ENCODE data around the gene GRAMD2A.

Gene GRAMD2A

GRCh38 chr15:72216079-72216478 is 18.5 kb upstream of the GRAMD2A start:
- DNase-seq: no peak

- no peak for DNase-seq
Measured at GRCh38 chr15:72207558-72208085, 10.0 kb upstream of the GRAMD2A start.

DNA sequence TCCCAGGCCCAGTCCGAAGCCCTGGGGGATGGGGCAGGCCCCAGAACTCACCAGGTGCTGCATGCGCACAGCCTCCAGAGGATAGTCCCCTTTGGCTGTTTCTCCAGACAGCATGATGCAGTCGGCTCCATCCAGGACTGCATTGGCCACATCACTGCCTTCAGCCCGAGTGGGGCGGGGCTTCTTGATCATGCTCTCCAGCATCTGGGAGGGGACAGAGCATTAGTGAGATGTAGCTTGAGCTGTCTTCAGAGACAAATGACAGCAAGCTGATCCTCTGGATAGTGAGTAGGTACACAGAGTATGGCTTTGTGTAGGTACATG is 9.1 kb upstream of the GRAMD2A start:
- no peak for DNase-seq

DNA sequence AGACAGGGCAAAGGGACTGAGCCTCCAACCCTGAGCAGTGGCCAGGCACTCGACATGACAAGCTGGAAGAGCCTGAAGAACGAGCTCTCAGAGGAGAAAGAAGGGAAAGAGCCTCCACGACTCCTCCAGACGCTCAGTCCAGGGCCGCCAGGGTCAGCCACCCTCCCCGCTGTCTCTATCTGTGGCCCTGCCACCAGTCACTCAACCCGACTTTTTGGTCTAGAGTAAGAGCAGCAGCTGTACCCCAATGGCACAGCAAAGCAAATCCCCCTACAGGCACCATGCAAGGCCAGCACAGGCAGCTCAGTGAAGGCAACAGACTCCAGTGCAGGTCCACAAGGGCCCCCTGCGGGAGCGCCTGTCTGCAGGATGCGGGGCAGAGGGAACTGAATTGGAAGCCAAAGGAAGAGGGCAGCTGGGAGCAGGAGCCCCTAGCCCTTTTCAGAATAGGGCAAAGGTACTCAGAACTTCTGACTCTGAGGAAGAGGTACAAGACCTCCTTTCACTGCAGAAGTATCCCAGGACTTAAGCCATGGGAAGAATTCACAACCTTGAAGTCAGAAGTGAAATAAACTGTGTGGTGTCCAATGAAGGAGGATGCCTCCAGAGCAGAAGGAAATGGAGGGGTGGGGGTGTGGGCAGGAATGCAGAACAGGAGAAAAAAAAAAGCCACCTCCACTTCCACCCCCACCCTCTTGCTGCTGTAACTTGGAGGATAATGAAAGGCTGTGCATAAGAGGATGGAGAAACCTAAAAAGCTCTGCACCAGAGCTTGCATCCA is 8.5 kb upstream of the GRAMD2A start:
- no peak for DNase-seq

DNA sequence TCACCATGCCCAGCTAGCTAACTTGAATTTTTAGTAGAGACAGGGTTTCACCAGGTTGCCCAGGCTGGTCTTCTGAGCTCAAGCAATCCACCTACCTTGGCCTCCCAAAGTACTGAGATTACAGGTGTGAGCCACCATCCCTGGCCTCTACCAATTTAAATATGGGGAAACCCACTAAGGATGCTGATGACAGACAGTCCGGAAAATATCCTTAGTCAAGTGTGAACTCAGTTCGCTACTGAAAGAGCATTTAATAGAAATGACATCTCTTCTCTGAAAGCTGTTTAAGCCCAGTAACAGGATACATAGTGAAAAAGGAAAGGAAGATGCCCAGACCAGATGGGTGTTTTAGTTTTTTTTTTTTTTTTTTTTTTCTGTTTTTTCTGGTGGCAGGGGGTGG is 7.7 kb upstream of the GRAMD2A start:
- DNase-seq: no peak

DNA sequence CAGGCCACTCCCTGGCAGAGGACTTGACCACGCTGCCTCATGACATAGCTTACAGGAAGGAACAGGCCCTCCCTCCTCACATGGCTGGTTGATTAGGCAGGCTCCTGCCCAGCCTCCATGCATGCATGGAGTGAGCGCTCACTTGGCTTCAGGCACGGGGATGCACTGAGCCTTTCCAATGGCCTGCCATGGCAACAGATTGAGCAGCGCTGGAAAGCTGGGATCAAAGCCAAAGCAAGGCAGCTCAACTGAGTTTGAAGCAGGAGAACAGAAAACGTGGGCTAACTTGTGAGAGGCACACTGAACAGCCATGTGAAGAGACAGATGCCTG is 5.9 kb upstream of the GRAMD2A start:
- peak; percentile 76 for DNase-seq

GRCh38 chr15:72202801-72203506 is 5.4 kb upstream of the GRAMD2A start:
- DNase-seq: no peak

DNA sequence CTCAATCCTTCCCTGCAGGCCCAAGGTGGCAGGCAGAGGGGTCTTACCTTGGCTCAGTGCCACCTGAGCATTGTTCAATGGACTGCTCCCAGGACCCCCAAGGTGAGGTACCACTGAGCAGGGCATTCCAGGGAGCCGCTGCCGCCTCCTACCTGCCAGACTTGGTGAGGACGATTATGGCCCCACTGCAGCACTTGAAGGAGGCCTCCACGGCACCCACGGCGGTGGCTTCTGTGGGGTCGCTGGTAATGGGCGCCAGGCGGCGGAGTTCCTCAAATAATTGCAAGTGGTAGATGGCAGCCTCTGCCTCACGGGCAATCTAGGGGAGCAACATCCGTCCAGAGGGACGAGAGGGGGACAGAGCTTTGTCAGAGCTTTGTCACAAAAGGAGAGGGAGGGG is 4.7 kb upstream of the GRAMD2A start:
- no peak for DNase-seq

DNA sequence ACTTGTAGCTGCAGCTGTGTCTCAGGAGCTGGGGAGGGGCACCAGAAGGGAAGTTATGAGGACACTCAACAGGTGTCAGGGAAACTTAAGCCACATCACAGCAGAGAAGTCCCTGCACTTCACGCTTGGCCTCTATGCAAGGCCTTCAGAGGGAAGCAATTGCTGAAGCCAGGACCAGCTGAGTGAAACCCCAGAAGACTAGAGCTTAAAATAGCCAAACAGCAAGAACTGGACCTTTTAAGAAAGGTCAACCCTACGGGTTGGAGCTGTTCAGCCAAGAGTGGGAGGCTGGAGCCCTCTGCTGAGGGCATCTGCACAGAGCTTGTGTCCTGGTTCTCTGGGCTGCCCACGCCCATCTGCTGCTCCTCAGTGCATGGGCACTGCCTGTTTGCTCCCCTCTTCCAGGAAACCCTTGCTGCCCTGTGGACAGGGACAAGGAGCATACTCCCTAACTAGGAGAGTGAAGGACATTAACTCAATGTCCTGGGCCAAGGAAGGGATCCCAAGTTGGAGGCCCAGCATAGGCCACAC is 3.9 kb upstream of the GRAMD2A start:
- no peak for DNase-seq

- no peak for DNase-seq
Measured at GRCh38 chr15:72200395-72201237, 3.0 kb upstream of the GRAMD2A start.

DNA sequence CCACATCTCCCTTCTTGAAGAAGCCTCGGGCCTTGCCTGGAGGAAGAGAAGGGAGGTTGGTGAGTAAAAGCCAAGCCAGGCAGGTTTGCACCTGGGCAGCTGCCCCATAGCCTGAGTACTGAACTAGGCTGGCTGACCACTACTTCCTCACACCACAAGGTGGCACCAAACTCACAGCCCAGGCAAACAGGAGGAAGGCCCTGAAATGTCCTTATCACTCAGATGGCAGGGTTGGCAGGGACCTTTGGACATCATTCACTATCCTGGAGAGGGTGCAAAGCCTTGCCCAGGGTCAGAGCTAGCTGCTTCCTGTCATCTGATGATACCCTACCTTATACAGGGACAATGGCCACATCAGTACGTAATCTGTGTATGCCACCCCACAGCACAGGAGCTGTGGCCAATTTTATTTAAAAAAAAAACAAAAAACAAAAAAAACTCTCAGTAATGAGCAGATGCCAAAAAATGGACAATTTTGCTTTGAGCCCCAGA is 2.2 kb upstream of the GRAMD2A start:
- peak; percentile 76 for DNase-seq

DNA sequence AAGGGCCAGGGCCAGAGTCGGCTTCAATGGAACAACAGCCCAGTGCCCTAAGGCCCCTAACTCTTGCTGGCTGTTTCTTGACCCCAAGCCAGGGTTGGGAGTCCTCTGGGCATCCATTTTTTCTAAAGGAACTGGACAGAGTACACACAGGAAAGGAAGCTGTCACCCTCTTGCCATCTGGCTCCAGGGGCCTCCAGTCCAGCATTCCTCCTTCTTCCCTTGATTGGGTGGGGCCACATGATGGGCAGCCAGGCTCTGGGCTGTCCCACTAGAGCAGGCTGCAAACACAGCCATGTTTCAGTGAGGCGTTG is 1.6 kb upstream of the GRAMD2A start:
- DNase-seq: no peak

DNA sequence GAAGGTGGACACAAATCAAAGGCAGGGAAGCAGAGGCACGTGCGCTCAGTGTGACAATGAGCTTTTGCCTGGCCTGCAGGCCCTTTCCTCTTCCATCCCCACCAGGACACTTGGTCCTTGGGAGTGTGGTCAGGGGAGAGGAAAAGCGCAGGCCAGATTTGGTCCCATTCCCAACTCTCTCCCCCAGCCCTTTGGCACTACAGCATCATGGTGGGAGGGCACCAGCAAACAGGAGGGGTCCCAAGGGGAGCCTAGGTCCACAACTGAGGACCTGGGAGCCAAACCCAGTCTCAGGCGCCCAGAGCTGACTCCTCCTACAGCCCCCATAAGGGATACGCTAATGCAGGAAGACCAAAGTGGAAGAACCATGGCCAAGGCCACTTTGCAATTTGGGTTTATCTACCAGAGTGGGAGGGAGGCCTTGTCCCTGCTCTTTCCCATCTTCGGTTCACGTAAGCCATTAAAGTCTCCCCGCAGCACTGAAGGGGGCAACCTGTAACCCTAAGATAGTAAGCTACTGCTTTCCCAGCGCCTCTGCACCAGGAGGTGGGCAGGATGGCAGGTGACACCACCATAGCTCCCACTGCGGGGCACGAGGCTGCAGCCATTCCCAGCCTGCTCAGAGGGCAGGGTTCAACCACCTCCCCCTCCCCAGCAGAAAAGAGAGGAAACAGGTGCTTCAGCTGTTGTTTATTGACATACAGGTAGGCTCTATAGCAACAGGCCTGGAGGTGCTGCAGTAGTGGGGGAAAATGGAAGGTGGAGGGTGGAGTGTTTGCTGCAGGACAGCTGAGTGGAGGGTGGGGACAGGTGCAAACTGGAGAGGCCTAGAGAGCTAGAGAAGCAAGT is 993 bp upstream of the GRAMD2A start:
- DNase-seq: no peak

DNA sequence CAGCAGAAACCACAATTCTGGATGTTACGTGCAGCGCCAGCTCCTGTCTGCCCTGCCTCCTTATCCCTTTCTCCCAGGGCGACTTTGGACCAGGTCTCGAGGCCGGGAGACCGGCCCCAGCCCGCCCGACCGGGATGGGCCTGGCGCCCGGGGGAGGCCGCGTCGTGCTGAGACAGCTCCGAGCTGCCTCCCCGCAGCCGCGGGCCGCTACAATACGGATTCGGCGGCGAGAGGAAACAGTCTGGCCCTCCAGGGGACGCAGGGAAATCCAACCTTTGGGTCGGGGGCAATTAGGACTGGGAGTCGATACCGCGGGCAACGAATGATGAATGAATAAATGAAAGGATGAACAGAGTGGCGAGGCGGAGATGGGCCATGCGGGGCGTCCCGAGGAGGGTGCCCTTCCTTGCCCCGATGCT is 537 bp downstream of the GRAMD2A start:
- DNase-seq: no peak

DNA sequence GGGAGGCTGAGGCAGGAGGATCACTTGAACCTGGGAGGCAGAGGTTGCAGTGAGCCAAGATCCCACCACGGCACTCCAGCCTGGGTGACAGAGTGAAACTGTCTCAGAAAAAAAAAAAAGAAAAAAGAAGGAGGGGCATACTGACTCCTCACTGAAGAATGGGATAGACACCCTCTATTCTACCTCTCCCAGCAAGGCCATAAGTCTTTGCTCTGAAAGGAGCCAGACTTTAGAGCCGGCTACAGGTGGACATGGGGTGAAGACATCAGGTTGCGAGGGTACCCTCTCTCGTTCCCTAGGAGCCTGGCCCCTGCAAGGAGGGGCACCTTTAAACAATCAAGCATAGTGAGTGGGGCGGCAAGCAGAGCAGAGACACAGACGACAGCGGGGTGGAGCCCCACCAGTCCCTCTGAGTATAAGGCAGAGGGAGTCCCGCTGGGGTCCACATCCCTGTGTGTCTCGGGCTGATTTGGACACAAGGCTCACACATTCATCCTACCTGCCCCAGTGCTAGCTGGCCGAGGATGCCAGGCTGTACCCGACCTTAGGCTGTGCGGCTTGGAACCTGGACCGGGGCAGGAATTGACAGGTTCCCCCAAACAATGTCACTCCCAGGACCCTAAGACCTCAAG is 1.1 kb downstream of the GRAMD2A start:
- DNase-seq: no peak

DNA sequence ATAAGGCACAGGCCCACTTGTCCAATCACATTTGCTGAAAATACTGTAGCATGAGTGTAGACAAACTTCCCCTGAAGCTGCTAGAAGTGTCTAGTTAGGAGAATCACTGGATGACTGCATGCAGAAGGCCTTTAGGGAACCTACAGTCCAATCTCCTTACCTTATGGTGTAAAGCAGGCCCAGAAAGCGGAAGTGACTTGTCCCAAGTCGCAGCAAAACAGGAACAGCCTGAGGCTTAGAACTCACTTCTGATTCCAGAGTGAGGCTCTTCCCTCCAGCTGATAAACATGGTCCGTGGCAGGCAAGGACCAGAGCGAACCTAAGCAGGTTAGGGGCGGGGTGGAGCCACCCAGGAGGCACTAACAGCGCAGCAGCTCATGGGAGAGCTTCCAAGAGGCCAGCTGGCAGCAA is 2.5 kb downstream of the GRAMD2A start:
- DNase-seq: no peak

- no peak for DNase-seq
Measured at GRCh38 chr15:72193836-72194396, 3.7 kb downstream of the GRAMD2A start.

- no peak for DNase-seq
Measured at GRCh38 chr15:72192416-72192815, 5.2 kb downstream of the GRAMD2A start.

- DNase-seq: no peak
Measured at GRCh38 chr15:72189250-72189902, 8.2 kb downstream of the GRAMD2A start.

GRCh38 chr15:72184165-72184811 is 13.3 kb downstream of the GRAMD2A start:
- no peak for DNase-seq

All from left hindlimb (tissue), 1 donor.